Brain pericyte (primary cell): ENCODE data around the gene CTSZ.
A peak's percentile ranks its signal among the peaks of the same experiment; 100 is the strongest.
"Not testable (repeated sequence)": the region's sequence is repeated elsewhere in the genome, so short reads cannot be mapped to it uniquely, and the experiment has no call there.

Source experiments
- DNase-seq: peaks from one replicate; pipeline ENCODE4 v3.0.0-alpha.2; 2012; ENCODE audit warnings: low read depth, low spot score

CTSZ gene

DNA sequence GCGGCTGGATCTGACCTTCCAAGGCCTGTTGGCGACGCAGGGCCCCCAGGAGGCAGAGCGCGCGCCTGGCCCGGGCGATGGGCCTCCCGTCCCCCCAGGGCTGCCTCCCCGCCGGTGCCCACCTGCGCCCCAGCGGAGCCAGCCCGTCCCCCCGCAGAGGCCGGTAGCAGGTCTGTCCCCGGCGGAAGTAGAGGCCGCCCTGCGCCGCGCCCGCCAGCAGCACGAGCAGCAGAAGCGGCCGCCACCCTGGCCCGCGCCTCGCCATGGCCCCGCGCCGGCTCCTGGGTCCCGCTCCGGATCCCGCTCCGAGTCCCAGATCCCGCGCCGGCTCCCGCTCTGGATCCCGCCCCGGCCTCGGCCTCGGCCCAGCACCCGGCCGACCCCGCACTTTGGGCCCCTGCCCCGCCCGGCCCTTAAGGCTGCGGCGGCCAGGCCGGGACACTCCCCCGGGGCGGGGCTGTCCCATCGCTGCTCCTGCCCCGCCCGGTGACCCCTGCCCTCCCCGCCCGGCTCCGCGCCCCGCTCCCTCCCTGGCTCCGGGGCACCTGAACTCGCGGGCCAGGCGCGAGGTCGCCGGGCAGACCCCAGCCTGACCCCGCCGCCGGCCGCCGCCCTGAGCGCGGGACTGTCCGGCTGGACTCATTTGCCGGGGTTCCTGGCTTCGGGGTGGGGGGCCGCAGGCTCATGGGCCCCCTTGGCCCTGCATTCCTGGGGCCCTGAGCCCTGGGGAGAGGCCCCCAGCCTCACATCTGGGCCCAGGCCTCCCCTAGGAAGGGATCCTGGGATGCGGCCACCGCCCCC, at the start of gene CTSZ:
Gene CTSZ (minus strand): TSS at position 391 of the 801 bp plus-strand sequence. CDS start 126 bp downstream, at position 265.
- DNase-seq = no peak

- DNase-seq = no peak
These were observed 48.2 kb upstream of the CTSZ start for GRCh38 chr20:59055302-59055701.

DNA sequence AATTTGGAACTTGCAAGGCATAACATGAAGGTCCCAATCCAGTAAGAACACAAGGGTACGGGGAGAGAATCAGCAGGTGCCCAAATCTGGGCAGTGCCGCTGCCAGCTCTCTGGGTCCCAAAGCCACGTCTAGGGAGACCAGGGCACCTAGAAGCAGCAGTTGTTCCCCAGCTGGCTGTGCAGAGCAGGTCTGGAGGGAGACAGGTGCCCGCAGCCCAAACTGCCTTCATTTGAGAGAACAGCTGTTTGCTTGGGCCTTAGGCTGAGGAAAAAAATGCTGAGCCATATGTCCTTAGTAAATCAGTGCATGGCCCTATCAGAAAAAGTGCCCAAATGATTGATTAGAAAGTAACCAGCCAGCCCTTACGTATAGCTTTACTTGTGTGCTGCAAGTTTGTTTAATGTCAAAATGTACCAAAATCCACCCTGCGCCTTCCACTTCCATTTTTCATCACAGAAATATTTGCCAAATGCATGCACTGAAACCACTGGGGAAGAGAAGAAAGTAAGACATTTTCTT, 44.7 kb upstream of the CTSZ start:
- DNase-seq = no peak

GRCh38 chr20:59050437-59050836, 43.4 kb upstream of the CTSZ start:
- no peak for DNase-seq

DNA sequence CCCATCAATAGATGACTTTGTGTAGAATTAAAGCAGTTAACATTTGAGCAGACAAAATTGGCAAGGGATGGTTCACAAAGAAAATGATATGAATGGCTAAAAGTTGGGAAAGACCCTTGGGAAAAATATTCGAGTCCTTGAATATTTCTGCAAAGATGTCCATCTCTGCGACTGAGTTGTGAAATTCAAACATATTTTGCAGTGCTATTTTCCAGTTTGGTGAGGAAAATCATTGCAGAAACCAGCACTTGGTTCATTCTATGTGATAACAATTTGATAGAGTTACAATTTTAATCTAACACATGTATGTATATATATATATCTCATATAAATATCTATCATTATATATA, 41.6 kb upstream of the CTSZ start:
- DNase-seq = no peak

DNA sequence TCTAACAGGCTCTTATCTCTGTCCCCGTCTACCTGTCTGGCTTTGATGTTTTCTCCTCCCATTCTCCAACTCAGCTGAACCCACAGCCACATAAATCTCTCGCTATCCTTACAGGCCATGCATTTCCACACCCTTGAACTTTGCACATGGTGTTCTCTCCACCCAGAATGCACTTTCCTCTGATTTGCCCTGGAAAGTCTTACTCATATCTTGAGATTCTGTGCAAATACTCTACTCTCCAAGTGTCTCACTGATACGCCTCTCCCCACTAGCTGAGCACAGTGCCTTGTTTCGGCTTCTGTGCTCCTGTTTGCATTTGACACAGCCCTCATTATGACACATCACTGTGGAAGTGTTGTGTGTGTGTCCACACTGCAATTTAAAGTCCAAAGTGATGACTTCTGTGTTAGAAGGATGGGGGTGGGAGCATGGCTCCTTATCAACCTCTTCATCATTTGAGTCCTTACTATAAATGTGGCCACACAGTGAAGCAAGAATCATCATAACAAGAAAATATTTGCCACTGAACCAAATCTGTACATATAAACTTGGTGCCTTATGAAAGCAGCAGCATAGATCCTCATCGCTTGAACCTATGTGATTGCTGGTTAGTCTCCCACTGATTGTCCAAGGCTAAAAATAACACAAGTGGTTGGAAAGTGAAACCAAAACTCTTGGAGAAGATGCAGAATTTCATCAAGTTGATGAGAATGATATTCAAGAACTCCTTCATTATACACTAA, 41.1 kb upstream of the CTSZ start:
- DNase-seq = no peak

GRCh38 chr20:59046862-59047261, 39.8 kb upstream of the CTSZ start:
- DNase-seq = no peak

DNA sequence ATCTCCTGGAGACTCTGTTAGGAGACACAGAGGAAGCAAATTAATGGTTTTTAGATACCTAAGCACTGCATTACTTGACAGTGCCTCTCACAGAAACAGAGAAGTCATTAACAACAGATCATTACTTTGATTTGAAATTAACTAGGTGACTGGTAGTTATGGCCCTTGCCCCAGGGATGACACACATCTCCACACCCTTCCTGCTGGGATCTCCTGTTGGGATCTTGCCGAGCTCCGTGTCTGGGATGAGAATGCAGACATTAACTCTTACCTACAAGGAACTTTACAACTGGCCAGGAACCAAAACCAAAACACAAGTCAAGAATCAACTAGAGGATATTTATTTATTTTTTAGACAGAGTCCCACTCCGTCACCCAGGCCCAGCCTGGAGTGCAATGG, 37.7 kb upstream of the CTSZ start:
- no peak for DNase-seq

- DNase-seq = no peak
These were observed 37.2 kb upstream of the CTSZ start for GRCh38 chr20:59044295-59044694.

DNA sequence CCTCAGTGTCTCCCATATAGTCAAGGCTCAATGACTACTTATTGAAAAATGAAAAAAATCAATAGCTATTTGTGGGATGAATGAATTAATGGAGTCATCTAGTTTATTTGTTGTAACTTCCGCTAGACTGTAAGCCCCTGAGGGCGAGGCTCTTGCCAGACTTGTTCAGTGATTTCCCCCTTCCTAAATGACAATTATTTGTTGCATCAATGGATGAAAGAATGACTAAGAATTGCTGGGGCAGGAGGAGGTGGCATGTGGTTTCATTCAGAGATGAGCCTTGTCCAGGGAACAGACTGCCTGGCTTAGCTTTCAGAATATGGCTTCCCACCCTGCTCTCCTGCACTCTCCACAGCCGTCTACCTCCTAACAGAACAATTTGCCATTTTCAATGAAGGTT, 36.6 kb upstream of the CTSZ start:
- no peak for DNase-seq

DNA sequence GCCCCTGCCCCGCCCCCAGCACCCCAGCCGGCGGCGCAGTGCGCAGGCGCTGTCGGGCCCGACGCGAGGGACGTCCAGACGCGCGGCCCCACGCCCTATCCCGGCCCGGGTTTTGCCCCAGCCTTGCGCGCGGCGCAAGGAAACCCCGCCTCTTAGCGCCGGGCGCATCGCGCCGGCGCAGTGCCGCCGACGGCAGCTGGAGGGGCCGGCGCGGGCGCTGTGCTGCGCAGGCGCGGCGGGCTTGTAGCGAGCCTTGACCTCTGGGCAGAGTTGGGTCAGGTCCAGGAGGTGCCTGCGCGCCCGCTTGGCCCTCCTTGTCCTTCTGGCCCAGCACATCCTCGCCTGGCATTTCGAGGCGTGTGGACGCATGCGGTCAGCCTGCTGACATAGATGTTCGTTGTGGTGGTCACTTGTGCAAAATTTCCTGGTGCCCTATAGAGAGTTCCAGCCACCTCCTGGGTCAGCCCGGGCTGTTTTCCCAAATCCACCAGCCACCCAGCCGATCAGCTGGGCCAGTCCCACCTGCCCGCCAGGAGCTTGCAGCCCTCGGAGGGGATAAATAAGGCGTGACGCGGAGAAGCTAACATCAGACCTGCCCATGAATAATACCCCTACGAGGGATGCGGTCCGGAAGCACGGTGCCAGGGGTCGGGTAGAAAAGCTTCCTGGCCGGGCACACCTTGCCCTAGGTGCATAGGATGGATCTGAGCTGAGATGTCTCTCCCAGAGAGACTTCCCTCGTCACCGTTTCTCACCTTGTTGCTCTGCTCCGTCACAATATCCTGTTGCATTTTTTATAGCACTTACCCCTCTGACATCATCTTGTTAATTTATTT, 36.0 kb upstream of the CTSZ start:
- peak; percentile 60 for DNase-seq

DNA sequence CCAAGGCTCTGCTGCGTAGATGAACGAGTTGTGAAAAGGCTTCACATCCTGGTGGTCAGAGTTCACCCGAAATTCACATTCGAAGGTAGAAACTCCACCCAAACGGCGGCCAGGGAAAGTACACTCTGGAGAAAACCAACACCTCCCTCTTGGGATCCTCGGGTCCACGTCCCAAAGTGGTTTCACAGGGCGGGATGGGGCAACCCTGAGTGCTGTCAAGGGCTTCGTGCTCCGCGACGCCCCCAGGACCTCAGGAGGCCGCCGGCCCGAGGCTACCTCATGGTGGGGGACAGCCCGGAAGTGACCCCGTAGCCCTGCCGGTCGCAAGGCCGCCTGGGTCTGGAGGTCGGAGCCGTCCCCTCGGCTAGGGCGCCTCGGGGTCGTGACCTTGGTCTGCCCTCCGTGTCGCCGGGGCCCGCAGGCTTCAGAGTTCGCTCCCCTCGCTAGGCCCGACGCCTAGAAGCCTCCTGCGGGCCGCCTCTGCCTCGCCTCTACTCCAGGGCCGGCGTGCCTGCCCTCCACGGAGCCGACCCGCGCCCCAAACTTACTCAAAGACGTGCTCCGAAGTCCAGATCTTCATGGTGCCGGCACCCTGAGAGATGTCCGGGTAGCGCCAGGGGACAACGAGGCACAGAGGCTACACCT, 35.2 kb upstream of the CTSZ start, which contains the start of gene PRELID3B:
Gene PRELID3B (minus strand): TSS at position 636 of the 645 bp plus-strand sequence. CDS start 56 bp downstream, at position 580.
- DNase-seq = no peak

GRCh38 chr20:59041487-59041886, 34.4 kb upstream of the CTSZ start:
- not testable (repeated sequence) for DNase-seq

GRCh38 chr20:59040667-59041066, 33.6 kb upstream of the CTSZ start:
- no peak for DNase-seq

- no peak for DNase-seq
These were observed 32.2 kb upstream of the CTSZ start for GRCh38 chr20:59039233-59039632.

- DNase-seq = no peak
These were observed 30.3 kb upstream of the CTSZ start for GRCh38 chr20:59037386-59037785.

- DNase-seq = no peak
These were observed 28.3 kb upstream of the CTSZ start for GRCh38 chr20:59035381-59035780.

GRCh38 chr20:59033616-59034165, 26.6 kb upstream of the CTSZ start:
- DNase-seq = no peak

DNA sequence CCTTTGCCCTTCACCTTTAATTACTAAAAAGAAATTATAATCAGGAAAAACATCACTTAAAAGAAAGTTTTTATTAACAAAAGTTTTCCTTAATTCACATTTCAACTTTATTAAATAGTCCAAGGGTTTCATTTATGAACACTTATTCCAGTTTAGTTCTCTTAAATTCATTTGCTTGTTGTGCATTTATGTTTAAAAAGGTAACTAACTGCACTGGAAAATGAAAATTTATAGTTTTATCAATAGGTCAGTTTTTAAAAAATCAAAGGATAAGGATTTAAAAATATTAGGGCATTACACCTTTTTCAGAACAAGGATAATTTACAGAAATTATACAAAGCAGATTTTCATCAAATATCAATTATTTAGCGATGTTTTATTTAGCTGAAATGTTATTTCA, 26.0 kb upstream of the CTSZ start:
- DNase-seq = no peak

DNA sequence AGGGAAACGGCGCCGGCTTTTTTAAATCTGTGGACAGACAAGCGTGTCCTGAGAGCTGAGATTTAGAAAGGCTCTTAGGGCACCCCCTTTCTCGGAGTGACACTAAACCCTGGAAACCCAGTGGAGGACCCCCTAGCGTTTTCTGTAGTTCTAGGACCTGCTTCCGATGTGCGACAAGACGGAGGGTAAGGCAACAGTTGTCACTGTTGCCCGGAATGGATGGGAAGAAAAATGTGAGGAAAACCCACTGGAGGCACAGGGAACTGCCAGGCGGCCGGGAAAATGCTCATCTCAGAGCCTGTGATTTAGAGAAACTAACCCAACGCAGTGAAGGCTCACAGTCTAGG, 25.6 kb upstream of the CTSZ start:
- DNase-seq = no peak

- DNase-seq = peak; percentile 70
These were observed 25.1 kb upstream of the CTSZ start, which contains the start of gene ATP5F1E for GRCh38 chr20:59032023-59032712. Gene ATP5F1E, minus strand, starts transcription at chr20:59032335. Its CDS starts 84 bp downstream, at chr20:59032251.
